ENCODE data around the gene DNAH7. TPM values are rescaled to one million over a fixed set of nuclear protein-coding genes. Genes with fewer than 3 reads are reported as not detected.

Gene DNAH7
- total and polyA plus RNA-seq, 2 of the 4 experiments (the other 2 are of a cell fraction) = 0.22 to 0.36 TPM

GRCh38 chr2:195863121-195863520, 205.5 kb downstream of the DNAH7 start:
- no peaks in the 10 kb centered on the region for H4K20me1 ChIP-seq (ENCODE audit: insufficient read depth, low read length)
- H3K9me3 ChIP-seq (ENCODE audit: control insufficient read depth, insufficient read depth, low read length) = no peaks in the 10 kb centered on the region
- no peak overlapping the region for H2BK15ac ChIP-seq (ENCODE audit: low read depth, low read length)
- ATAC-seq (ENCODE audit: low read depth) (no peak), DNase-seq (no peak)
- in situ Hi-C loops (cut with MboI; ENCODE audit: low sequenced_read_pairs) = no loop called here
- H3K27ac ChIP-seq (ENCODE audit: insufficient read depth, low read length) = no peak overlapping the region
- no peak overlapping the region for H3K9ac ChIP-seq (ENCODE audit: low read depth, low read length)
- H3K14ac ChIP-seq (replicated peaks; ENCODE audit: low read depth, low read length) = no peak overlapping the region
- intact Hi-C loops (cut with micrococcal nuclease) = no loop called here
- ChIA-PET CTCF (no interaction called here), POLR2A (ENCODE audit: unreplicated experiment) (interaction anchor here (0.9 kb wide), 1 partner anchor 20 kb away, joined by 4 read pairs; no protein-coding TSS in a partner anchor)
- H3K4ac ChIP-seq (ENCODE audit: low read depth, low read length) = no peak overlapping the region
- no peak overlapping the region for H3K56ac ChIP-seq (ENCODE audit: extremely low read depth, insufficient read depth, low read length)
- H2BK5ac ChIP-seq (ENCODE audit: low read depth, low read length, poor library complexity, severe bottlenecking) = no peak overlapping the region
- no TSS peak for BruUV-seq (replicated peaks)
- H2AK5ac ChIP-seq (ENCODE audit: low read depth, low read length) = no peak overlapping the region
- no peak overlapping the region for H2BK120ac ChIP-seq (ENCODE audit: low read depth, low read length)
- peaks cover 1% of the 10 kb centered on the region; the same call in 1 of the 2 replicates for H3K4me1 ChIP-seq (ENCODE audit: control insufficient read depth, insufficient read depth, low read length)
- H3K23ac ChIP-seq (ENCODE audit: low read depth, low read length) = no peak overlapping the region
- H3K4me2 ChIP-seq (ENCODE audit: low read depth, low read length) = no peak overlapping the region
- H3K18ac ChIP-seq (ENCODE audit: low read depth, low read length) = no peak overlapping the region
- H4K8ac ChIP-seq (ENCODE audit: low read depth in 2 of 2, low read length in 2 of 2) = no peak overlapping the region
- dilution Hi-C loops (cut with HindIII; ENCODE audit: low sequenced_read_pairs, unreplicated experiment) = no loop called here
- H2AFZ ChIP-seq (replicated peaks; ENCODE audit: low read length, poor library complexity) = no peak overlapping the region
- no peak overlapping the region for H2BK20ac ChIP-seq (ENCODE audit: low read depth, low read length)
- H3K36me3 ChIP-seq (ENCODE audit: control insufficient read depth, insufficient read depth, low read length) = no peaks in the 10 kb centered on the region
- H3K9me1 ChIP-seq (ENCODE audit: insufficient read depth, low read length) = no peaks in the 10 kb centered on the region
- no peaks in the 10 kb centered on the region for H3K79me1 ChIP-seq (ENCODE audit: low read depth in 1 of 2, low read length in 2 of 2)
- H4K91ac ChIP-seq (ENCODE audit: insufficient read depth, low read depth, low read length) = no peak overlapping the region
- H4K5ac ChIP-seq (ENCODE audit: low read depth, low read length) = no peak overlapping the region
- H3K4me3 ChIP-seq (ENCODE audit: insufficient read depth, low read depth, low read length) = no peak overlapping the region
- H2AK9ac ChIP-seq (replicated peaks; ENCODE audit: low read depth, low read length, poor library complexity) = no peak overlapping the region
- WGBS, 2 experiments (ENCODE audit: extremely low coverage in 2 of 2, insufficient read length in 1 of 2) = no CpG with 5 or more reads among the region's 3 CpGs
- no peaks in the 10 kb centered on the region for H3K27me3 ChIP-seq (ENCODE audit: control insufficient read depth, insufficient read depth, low read length)
- TF ChIP-seq USF2 (IDR thresholded peaks at IDR 0.05; ENCODE audit: low read depth, low read length) (no peak), POLR2A (IDR thresholded peaks at IDR 0.05; ENCODE audit: low read depth, low read length) (no peak), SMC3 (IDR thresholded peaks at IDR 0.05; ENCODE audit: low read depth, low read length) (no peak), RCOR1 (IDR thresholded peaks at IDR 0.05; ENCODE audit: insufficient replicate concordance, low read length) (no peak), MXI1 (IDR thresholded peaks at IDR 0.05; ENCODE audit: borderline replicate concordance, low read depth, low read length) (no peak), FOS (IDR thresholded peaks at IDR 0.05; ENCODE audit: low read depth, low read length) (no peak), NFE2L2 (IDR thresholded peaks at IDR 0.05; ENCODE audit: low read depth, low read length) (no peak), BHLHE40 (IDR thresholded peaks at IDR 0.05; ENCODE audit: low read depth, low read length) (no peak), RFX5 (IDR thresholded peaks at IDR 0.05; ENCODE audit: low read depth, low read length) (no peak), MAFK (IDR thresholded peaks at IDR 0.05; ENCODE audit: low read depth, low read length) (no peak), CHD1 (IDR thresholded peaks at IDR 0.05; ENCODE audit: low read depth, low read length) (no peak), ELK1 (IDR thresholded peaks at IDR 0.05; ENCODE audit: borderline replicate concordance, low read depth, low read length) (no peak), RAD21 (IDR thresholded peaks at IDR 0.05; ENCODE audit: low read length) (no peak), MAZ (IDR thresholded peaks at IDR 0.05; ENCODE audit: borderline replicate concordance, low read depth, low read length) (no peak), CEBPB (IDR thresholded peaks at IDR 0.05; ENCODE audit: low read depth, low read length) (no peak), CTCF (conservative IDR thresholded peaks at IDR 0.05; ENCODE audit: low read depth, low read length) (no peak)

Measured in IMR-90 (cell line).